SK-N-SH treated with all-trans-retinoic acid at 6 μM for 48 hours (cell line): ENCODE measurements around the gene ACADVL.

ENCODE experiments used
- GLIS3 ChIP-seq: fragments of 250-450 bp; sonication (Bioruptor Pico); IDR thresholded peaks from 2 replicates; pipeline ENCODE4 v1.5.0; 2020; ENCODE audit warnings: mild to moderate bottlenecking, moderate library complexity
- RARB ChIP-seq: fragments of 250-450 bp; sonication (Bioruptor Pico); IDR thresholded peaks from 2 replicates; pipeline ENCODE4 v1.8.0; 2021; ENCODE audit warnings: mild to moderate bottlenecking, moderate library complexity
- SNAI2 ChIP-seq: fragments of 250-450 bp; sonication (Bioruptor Pico); IDR thresholded peaks from 2 replicates; pipeline ENCODE4 v1.5.0; 2020; ENCODE audit warnings: mild to moderate bottlenecking, moderate library complexity
- TF ChIP-seq, protein P1 (sequence below): fragments of 250-450 bp; sonication (Bioruptor Pico); IDR thresholded peaks from 2 replicates; pipeline ENCODE4 v1.8.0; 2020; ENCODE audit warnings: mild to moderate bottlenecking, moderate library complexity, borderline replicate concordance
- TF ChIP-seq, protein P2 (sequence below): fragments of 250-450 bp; sonication (Bioruptor Pico); IDR thresholded peaks from 2 replicates; pipeline ENCODE4 v1.5.1; 2020; ENCODE audit warnings: low read depth, mild to moderate bottlenecking, moderate library complexity

- TF ChIP-seq, protein P1, sequence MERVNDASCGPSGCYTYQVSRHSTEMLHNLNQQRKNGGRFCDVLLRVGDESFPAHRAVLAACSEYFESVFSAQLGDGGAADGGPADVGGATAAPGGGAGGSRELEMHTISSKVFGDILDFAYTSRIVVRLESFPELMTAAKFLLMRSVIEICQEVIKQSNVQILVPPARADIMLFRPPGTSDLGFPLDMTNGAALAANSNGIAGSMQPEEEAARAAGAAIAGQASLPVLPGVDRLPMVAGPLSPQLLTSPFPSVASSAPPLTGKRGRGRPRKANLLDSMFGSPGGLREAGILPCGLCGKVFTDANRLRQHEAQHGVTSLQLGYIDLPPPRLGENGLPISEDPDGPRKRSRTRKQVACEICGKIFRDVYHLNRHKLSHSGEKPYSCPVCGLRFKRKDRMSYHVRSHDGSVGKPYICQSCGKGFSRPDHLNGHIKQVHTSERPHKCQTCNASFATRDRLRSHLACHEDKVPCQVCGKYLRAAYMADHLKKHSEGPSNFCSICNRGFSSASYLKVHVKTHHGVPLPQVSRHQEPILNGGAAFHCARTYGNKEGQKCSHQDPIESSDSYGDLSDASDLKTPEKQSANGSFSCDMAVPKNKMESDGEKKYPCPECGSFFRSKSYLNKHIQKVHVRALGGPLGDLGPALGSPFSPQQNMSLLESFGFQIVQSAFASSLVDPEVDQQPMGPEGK (CRISPR knock-in tag), result no peak
- TF ChIP-seq RARB (CRISPR knock-in tag) (no peak), SNAI2 (no peak), GLIS3 (CRISPR knock-in tag) (no peak)
- TF ChIP-seq, protein P2, sequence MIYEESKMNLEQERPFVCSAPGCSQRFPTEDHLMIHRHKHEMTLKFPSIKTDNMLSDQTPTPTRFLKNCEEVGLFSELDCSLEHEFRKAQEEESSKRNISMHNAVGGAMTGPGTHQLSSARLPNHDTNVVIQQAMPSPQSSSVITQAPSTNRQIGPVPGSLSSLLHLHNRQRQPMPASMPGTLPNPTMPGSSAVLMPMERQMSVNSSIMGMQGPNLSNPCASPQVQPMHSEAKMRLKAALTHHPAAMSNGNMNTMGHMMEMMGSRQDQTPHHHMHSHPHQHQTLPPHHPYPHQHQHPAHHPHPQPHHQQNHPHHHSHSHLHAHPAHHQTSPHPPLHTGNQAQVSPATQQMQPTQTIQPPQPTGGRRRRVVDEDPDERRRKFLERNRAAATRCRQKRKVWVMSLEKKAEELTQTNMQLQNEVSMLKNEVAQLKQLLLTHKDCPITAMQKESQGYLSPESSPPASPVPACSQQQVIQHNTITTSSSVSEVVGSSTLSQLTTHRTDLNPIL (CRISPR knock-in tag), result no peak
Measured at GRCh38 chr17:7204336-7204735, 15.4 kb upstream of the ACADVL start.
